GM21576 (cell line): ENCODE measurements around the gene SLC2A13.
"Not testable (repeated sequence)": the region's sequence is repeated elsewhere in the genome, so short reads cannot be mapped to it uniquely, and the experiment has no call there.

Source experiments
- ATAC-seq: cut with Tn5 transposase; IDR thresholded peaks from one replicate; pipeline ENCODE4 v1.9.1; 2021; ENCODE audit warnings: mild to moderate bottlenecking, moderate library complexity; ENCODE audit not compliant: unreplicated experiment

The SLC2A13 gene

DNA sequence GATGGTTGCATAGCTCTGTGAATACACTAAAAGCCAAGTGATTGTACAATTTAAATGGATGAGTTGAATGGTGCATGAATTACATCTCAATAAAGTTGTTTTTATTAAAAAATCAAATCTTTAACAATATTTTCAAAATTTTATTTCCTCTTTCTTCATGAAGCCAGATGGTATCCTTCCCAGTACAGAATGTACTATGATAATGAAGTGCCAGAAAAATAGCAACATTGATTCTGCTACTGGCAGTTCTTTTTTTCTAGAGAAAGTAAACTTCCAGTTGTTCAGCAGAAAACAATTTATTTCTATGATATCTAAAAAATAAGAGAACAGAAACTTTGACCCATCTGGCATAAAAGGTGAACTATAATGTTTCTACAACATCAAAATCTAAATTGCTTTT, 61.5 kb downstream of the SLC2A13 start:
- no peak for ATAC-seq

DNA sequence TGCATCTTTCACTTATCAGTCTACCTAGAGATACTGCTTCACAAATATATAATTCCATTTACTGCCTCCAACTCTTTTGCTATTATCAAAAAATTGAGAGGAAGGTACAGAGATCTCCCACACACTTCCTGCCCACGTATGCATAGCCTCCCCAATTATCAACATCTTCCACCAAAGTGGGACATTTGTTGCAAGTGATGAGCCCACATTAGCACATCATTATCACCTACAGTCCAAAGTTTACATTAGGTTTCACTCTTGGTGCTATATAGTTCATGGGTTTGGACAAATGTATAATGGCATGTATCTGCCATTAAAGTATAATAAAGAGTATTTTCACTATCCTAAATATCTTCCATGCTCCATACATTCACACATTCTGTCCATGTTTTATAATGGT, 66.3 kb downstream of the SLC2A13 start:
- ATAC-seq: no peak

GRCh38 chr12:40038619-40039018, 67.3 kb downstream of the SLC2A13 start:
- no peak for ATAC-seq

- ATAC-seq: no peak
Observed at GRCh38 chr12:40034712-40035111, 71.2 kb downstream of the SLC2A13 start.

DNA sequence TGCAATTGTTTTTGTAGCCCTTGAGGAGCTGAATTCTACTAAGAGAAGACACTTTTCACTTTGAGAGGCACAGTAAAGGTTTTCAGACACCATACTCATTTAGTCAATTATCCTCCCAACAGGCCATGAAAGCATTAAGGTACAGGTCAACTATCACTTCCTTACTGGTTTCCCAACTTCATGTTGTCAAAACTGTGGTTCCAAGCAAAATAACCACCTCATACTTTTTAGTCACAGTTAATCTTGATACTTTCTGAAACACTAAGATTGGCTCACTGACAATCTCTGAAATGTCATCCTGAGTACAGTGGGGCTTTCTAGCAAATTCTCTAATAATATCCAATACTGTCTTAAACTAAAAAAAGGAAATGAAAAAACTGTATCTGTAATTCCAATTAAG, 71.7 kb downstream of the SLC2A13 start:
- ATAC-seq: no peak

DNA sequence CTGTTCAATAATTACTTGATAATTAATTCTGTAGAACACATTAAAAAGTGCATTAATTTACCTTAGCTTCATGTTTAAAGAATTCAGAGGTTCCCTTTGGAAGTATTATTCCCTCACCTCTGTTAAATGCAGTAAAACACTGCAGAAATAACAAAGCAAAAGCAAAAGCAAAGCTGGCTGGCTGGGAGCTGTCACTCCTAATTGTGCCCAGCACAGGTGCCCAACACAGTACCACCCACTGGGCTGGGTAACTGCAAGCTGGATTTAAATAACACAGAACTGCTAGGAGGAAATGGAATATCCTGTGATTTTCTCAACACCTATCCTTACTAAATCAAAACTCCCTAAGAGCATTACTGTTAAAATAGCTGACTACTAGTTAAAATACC, 72.6 kb downstream of the SLC2A13 start:
- ATAC-seq: no peak

DNA sequence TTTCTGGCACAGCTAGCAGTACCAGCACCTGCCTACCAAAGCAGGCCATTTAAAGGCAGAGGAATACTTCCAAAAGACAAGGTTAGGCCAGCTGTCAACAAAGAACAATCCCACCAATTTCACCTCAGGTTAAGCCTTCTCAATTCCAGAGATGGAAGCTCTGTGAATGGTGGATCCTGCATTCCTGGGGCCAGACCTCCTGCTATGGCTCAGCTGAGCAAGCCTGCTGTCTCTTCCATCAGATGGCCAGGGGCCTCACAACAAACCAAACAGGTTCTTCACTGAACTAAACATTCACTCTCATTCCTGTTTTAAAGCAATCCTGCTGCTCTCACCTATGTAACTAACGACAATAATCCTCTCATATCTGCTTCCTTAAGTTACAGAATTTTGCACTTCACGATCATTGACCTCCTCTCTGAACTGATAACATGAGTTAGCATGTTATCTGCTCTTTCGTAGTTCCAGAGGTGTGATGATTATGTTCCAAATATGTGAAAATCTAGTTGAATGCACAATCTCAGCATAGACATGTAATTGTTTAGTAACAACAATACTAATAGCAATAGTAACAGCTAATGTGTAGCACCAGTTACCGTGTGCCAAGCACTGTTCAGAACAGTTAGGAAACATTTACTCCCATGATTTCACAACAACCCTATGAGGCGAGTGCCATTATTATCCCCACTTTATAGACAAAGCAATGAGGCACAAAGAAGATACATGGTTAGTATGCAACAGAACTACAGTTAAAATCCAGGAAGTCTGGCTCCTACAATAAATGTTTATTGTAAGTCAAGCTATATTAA, 73.2 kb downstream of the SLC2A13 start:
- ATAC-seq: no peak

DNA sequence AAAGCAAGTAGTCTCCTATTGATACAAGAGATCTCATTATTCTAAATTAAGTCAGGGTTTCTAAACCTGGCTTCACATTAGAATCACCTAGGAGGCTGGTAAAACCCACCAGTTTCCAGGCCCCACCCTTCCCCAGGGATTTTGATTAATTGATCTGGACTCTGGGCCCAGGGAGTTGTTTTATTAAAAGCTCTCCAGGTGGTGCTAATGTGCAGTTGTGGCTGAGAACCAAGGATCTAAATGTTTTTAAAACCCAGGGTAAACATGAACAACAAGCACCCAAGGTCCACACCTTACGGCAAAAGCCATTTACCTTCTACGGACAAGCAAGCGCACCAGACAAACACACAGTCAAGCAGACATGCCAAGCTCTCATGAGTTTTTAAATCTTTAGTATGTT, 73.9 kb downstream of the SLC2A13 start:
- no peak for ATAC-seq

GRCh38 chr12:40030970-40031369, 74.9 kb downstream of the SLC2A13 start:
- not testable (repeated sequence) for ATAC-seq

DNA sequence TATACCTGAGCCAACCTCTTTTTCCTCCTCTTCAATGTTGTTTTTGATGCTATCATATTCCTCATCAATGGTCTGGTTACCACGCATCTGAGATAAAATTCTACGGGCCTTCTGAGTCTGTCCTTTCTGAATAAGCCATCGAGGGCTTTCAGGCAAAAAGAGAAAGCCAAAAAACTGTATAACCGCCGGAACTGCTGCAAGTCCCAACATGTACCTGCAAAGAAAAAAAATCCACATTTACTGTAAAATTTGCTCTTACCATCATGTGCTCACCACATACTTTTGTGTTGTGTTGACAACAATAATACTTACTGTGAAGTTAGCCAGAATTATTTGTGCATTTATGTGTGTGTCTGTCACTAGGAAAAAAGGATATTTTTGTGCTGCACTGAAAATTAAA, 77.6 kb downstream of the SLC2A13 start:
- ATAC-seq: no peak

GRCh38 chr12:40022850-40023249, 83.0 kb downstream of the SLC2A13 start:
- ATAC-seq: no peak

DNA sequence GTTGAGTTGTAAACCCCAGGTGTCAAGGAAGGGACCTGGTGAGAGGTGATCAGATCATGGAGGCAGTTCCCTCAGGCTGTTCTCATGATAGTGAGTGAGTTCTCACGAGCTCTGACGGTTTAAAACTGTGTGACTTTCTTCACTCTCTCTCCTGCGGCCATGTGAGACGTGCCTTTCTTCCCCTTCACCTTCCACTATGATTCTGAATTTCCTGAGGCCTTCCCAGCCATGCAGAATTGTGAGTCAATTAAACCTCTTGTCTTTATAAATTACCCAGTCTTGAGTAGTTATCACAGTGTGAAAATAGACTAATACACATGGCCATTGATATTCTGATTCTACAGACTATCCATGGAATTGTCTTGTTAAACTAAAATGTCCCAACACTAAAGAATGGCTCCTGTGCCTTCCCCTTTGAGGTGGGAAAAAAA, 85.6 kb downstream of the SLC2A13 start:
- ATAC-seq: no peak

DNA sequence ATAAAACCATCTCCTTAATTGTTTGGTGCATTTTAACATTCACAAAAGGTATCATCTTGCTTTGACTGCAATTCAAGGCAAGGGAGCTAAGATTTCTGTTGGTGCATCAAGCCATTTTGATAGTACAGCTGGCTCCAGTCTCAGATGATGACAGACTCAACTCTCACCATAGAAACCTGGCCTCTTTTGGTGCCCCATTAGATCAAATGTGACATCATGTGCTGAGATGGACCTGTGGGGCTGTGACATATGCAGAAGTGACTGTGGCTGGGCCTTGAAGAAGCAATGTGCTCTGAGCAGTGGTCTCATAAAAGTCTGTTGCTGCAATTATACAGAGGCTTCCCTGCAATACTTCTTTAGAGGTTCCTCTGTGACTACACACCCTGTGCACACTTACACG, 88.4 kb downstream of the SLC2A13 start:
- no peak for ATAC-seq

GRCh38 chr12:40016980-40017379, 88.9 kb downstream of the SLC2A13 start:
- no peak for ATAC-seq

DNA sequence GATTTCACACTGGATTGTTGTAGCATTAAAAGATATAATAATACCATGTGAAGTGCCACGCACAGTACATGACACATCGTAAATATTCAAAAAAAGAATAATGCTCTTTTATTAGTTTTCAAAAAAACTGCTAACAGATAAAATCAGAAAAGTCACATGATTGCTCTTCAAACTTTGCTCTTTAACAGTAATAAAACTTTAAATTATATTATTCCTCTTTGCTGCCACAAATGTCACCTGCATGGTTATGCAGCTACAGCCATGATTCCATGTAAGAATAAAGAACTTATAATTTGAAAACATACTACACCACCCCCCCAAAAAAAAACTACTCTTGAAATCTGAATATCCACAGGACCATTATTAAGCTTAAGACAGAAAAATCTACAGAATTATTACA, 90.0 kb downstream of the SLC2A13 start:
- ATAC-seq: no peak

- no peak for ATAC-seq
Observed at GRCh38 chr12:40015345-40015744, 90.5 kb downstream of the SLC2A13 start.

DNA sequence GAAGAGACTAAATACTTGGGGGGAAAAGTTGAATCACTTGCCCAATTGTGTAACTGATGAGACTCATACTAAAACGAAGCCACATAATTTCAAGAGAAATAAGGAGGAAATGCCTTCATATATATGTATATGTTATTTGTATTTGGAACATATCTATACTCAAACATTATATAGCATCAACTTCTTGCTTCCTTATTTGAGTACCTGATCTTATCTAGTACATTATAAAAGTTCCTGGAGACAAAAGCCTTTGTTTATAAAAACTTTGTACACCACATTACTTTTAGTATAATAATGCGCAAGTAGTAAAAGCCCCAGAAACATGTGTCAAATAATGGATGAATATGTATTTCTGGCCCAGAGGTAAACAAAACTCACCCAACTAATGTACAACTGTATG, 92.0 kb downstream of the SLC2A13 start:
- ATAC-seq: no peak

- ATAC-seq: no peak
Observed at GRCh38 chr12:40013292-40013691, 92.6 kb downstream of the SLC2A13 start.

GRCh38 chr12:40012711-40013110, 93.2 kb downstream of the SLC2A13 start:
- no peak for ATAC-seq

GRCh38 chr12:40011775-40012129, 94.1 kb downstream of the SLC2A13 start:
- peak; percentile 7 for ATAC-seq

DNA sequence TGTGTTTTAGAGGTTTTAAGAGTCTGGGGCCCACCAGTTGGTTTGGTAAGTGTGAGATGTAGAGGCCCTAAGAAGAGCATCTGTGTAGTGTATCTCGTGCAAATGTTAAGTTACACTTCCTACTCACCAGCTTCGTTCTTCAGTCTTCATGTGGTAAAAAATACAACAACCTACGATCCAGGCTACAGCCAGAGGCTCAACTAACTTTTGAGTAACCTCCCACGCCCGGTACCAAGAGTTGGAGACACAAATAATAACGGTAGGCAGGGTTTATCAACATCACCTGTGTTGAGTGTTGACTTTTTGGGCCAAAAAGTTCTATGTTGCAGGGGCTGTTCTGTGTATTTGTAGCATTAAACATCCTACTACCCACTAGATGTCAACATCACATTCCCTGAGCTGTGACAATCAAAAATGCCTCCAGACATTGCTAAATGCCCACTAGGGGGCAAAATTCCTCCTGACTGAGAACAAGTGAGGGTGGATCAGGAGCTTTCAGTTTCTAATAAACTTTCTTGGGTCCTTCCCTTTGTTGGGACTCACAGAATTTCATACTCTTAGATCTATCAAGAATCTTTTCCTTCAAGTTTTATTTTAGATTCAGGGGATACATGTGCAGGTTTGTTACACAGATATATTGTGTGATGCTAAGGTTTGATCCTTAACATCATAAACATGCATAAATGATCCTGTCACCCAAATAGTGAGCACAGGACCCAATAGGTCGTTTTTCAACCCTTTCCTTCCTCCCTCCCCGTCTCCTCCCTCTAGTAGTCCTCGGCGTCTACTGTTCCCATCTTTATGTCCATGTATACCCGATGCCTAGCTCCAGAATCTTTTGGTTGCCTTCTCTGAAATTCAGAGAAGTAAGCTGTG, 94.7 kb downstream of the SLC2A13 start:
- ATAC-seq: peak; percentile 95
